ENCODE measurements around the gene TYW1B. TPM values are rescaled to one million over a fixed set of nuclear protein-coding genes. Genes with fewer than 3 reads are reported as not detected.
"Not testable (repeated sequence)": the region's sequence is repeated elsewhere in the genome, so short reads cannot be mapped to it uniquely, and the experiment has no call there.

TYW1B gene
- total and polyA plus RNA-seq, 5 donors = 1.3 to 3.2 (median 1.9) TPM

GRCh38 chr7:72691442-72691841 is 136.6 kb downstream of the TYW1B start:
- H3K4me1 ChIP-seq (ENCODE audit: control insufficient read depth, insufficient read depth, low read length); intact Hi-C loops (cut with DNase I); H3K9me3 ChIP-seq (ENCODE audit: control insufficient read depth, low read length); H3K4me3 ChIP-seq (ENCODE audit: low read length); DNase-seq; H3K27me3 ChIP-seq (ENCODE audit: control insufficient read depth, insufficient read depth); H3K27ac ChIP-seq (ENCODE audit: low read length): not testable (repeated sequence)
- 74% methylated on average over 2 of the region's 2 CpGs for WGBS
- ATAC-seq = peak in 1 of 2 donors; percentile 43

- H3K27me3 ChIP-seq (ENCODE audit: control insufficient read depth, insufficient read depth); intact Hi-C loops (cut with DNase I); H3K4me1 ChIP-seq (ENCODE audit: control insufficient read depth, insufficient read depth, low read length); DNase-seq; H3K9me3 ChIP-seq (ENCODE audit: control insufficient read depth, low read length); H3K27ac ChIP-seq (ENCODE audit: low read length); H3K4me3 ChIP-seq (ENCODE audit: low read length); ATAC-seq: not testable (repeated sequence)
- 65% methylated on average over 2 of the region's 2 CpGs for WGBS
These were observed 137.8 kb downstream of the TYW1B start for GRCh38 chr7:72690177-72690576.

- H3K27me3 ChIP-seq (ENCODE audit: control insufficient read depth, insufficient read depth); intact Hi-C loops (cut with DNase I); ATAC-seq; H3K4me1 ChIP-seq (ENCODE audit: control insufficient read depth, insufficient read depth, low read length); DNase-seq; H3K4me3 ChIP-seq (ENCODE audit: low read length); H3K27ac ChIP-seq (ENCODE audit: low read length); H3K9me3 ChIP-seq (ENCODE audit: control insufficient read depth, low read length): not testable (repeated sequence)
- WGBS = 77% methylated on average over 1 of the region's 1 CpG
These were observed 138.7 kb downstream of the TYW1B start for GRCh38 chr7:72689344-72689743.

GRCh38 chr7:72681211-72681610 is 146.8 kb downstream of the TYW1B start:
- H3K27ac ChIP-seq (ENCODE audit: low read length); H3K4me3 ChIP-seq (ENCODE audit: low read length); H3K9me3 ChIP-seq (ENCODE audit: control insufficient read depth, low read length); ATAC-seq; DNase-seq; intact Hi-C loops (cut with DNase I); H3K27me3 ChIP-seq (ENCODE audit: control insufficient read depth, insufficient read depth); H3K4me1 ChIP-seq (ENCODE audit: control insufficient read depth, insufficient read depth, low read length): not testable (repeated sequence)
- 60% methylated on average over 4 of the region's 4 CpGs for WGBS

- H3K27ac ChIP-seq (ENCODE audit: low read length); ATAC-seq; H3K4me1 ChIP-seq (ENCODE audit: control insufficient read depth, insufficient read depth, low read length); H3K9me3 ChIP-seq (ENCODE audit: control insufficient read depth, low read length); DNase-seq; intact Hi-C loops (cut with DNase I); H3K4me3 ChIP-seq (ENCODE audit: low read length); H3K27me3 ChIP-seq (ENCODE audit: control insufficient read depth, insufficient read depth): not testable (repeated sequence)
- 96% methylated on average over 6 of the region's 6 CpGs for WGBS
These were observed 151.1 kb downstream of the TYW1B start for GRCh38 chr7:72676880-72677279.

GRCh38 chr7:72676086-72676690 is 151.8 kb downstream of the TYW1B start:
- intact Hi-C loops (cut with DNase I); DNase-seq; ATAC-seq; H3K4me1 ChIP-seq (ENCODE audit: control insufficient read depth, insufficient read depth, low read length); H3K4me3 ChIP-seq (ENCODE audit: low read length); H3K27me3 ChIP-seq (ENCODE audit: control insufficient read depth, insufficient read depth); H3K9me3 ChIP-seq (ENCODE audit: control insufficient read depth, low read length); H3K27ac ChIP-seq (ENCODE audit: low read length): not testable (repeated sequence)
- 68% methylated on average over 5 of the region's 5 CpGs for WGBS

GRCh38 chr7:72675686-72676085 is 152.3 kb downstream of the TYW1B start:
- H3K4me3 ChIP-seq (ENCODE audit: low read length); H3K4me1 ChIP-seq (ENCODE audit: control insufficient read depth, insufficient read depth, low read length); H3K27me3 ChIP-seq (ENCODE audit: control insufficient read depth, insufficient read depth); ATAC-seq; DNase-seq; intact Hi-C loops (cut with DNase I); H3K9me3 ChIP-seq (ENCODE audit: control insufficient read depth, low read length); H3K27ac ChIP-seq (ENCODE audit: low read length): not testable (repeated sequence)
- whole genome bisulfite sequencing = 85% methylated on average over 2 of the region's 2 CpGs

- DNase-seq (no peak), ATAC-seq (no peak)
- H3K4me3 ChIP-seq (ENCODE audit: low read length) = no peak overlapping the region
- 90% methylated on average over 3 of the region's 3 CpGs for WGBS
- H3K27ac ChIP-seq (ENCODE audit: low read length) = no peak overlapping the region
- no peaks in the 10 kb centered on the region for H3K9me3 ChIP-seq (ENCODE audit: control insufficient read depth, low read length)
- H3K27me3 ChIP-seq (ENCODE audit: control insufficient read depth, insufficient read depth) = no peaks in the 10 kb centered on the region
- H3K4me1 ChIP-seq (ENCODE audit: control insufficient read depth, insufficient read depth, low read length) = no peaks in the 10 kb centered on the region
- intact Hi-C loops (cut with DNase I) = no loop called here
These were observed 153.6 kb downstream of the TYW1B start for GRCh38 chr7:72674394-72674793.

GRCh38 chr7:72670850-72671249 is 157.2 kb downstream of the TYW1B start:
- DNase-seq; ATAC-seq; H3K27ac ChIP-seq (ENCODE audit: low read length); H3K9me3 ChIP-seq (ENCODE audit: control insufficient read depth, low read length); H3K27me3 ChIP-seq (ENCODE audit: control insufficient read depth, insufficient read depth); H3K4me3 ChIP-seq (ENCODE audit: low read length); intact Hi-C loops (cut with DNase I); H3K4me1 ChIP-seq (ENCODE audit: control insufficient read depth, insufficient read depth, low read length): not testable (repeated sequence)
- 95% methylated on average over 3 of the region's 3 CpGs for WGBS

- H3K27me3 ChIP-seq (ENCODE audit: control insufficient read depth, insufficient read depth); H3K4me1 ChIP-seq (ENCODE audit: control insufficient read depth, insufficient read depth, low read length); H3K9me3 ChIP-seq (ENCODE audit: control insufficient read depth, low read length); intact Hi-C loops (cut with DNase I); H3K4me3 ChIP-seq (ENCODE audit: low read length); DNase-seq; H3K27ac ChIP-seq (ENCODE audit: low read length): not testable (repeated sequence)
- WGBS = 35% methylated on average over 7 of the region's 7 CpGs
- ATAC-seq = peak in 1 of 2 donors; percentile 33
These were observed 159.6 kb downstream of the TYW1B start for GRCh38 chr7:72668435-72668834.

GRCh38 chr7:72667049-72667448 is 161.0 kb downstream of the TYW1B start:
- H3K27me3 ChIP-seq (ENCODE audit: control insufficient read depth, insufficient read depth); H3K9me3 ChIP-seq (ENCODE audit: control insufficient read depth, low read length); H3K4me1 ChIP-seq (ENCODE audit: control insufficient read depth, insufficient read depth, low read length); H3K4me3 ChIP-seq (ENCODE audit: low read length); ATAC-seq; DNase-seq; intact Hi-C loops (cut with DNase I); H3K27ac ChIP-seq (ENCODE audit: low read length): not testable (repeated sequence)
- WGBS = 59% methylated on average over 3 of the region's 3 CpGs

GRCh38 chr7:72648574-72648973 is 179.4 kb downstream of the TYW1B start:
- H3K9me3 ChIP-seq (ENCODE audit: control insufficient read depth, low read length); H3K4me1 ChIP-seq (ENCODE audit: control insufficient read depth, insufficient read depth, low read length); DNase-seq; H3K27ac ChIP-seq (ENCODE audit: low read length); ATAC-seq; intact Hi-C loops (cut with DNase I); H3K27me3 ChIP-seq (ENCODE audit: control insufficient read depth, insufficient read depth); H3K4me3 ChIP-seq (ENCODE audit: low read length): not testable (repeated sequence)
- WGBS = 94% methylated on average over 4 of the region's 4 CpGs

All from right cardiac atrium (tissue), 5 donors.